PC-3 (cell line): Measurements from ENCODE around the gene TAS2R50. TPM values are rescaled to one million over a fixed set of nuclear protein-coding genes. Genes with fewer than 3 reads are reported as not detected.

Experiments used
- ATAC-seq: fragments of 200-7000 bp; cut with Tn5 transposase; 2 replicates; pipeline ENCODE4 v1.9.1; 2020; ENCODE audit warnings: mild to moderate bottlenecking, moderate library complexity
- BruUV-seq: library from RNA; stranded (reverse); fragments of 400-500 nt; replicated peaks from 2 replicates; lab custom pipeline; 2021; lab: Mats Ljungman, UMichigan
- CTCF ChIA-PET: fragments of 300-600 bp; sonication (Branson Sonifier 250); formaldehyde crosslinking; loops from one replicate; lab custom pipeline; 2022; ENCODE audit warnings: antibody characterized with exemption; lab: Charles Lee
- POLR2A ChIA-PET: fragments of 300-600 bp; sonication (Branson Sonifier 250); formaldehyde crosslinking; loops from one replicate; lab custom pipeline; 2022; ENCODE audit warnings: antibody characterized with exemption; ENCODE audit not compliant: unreplicated experiment; lab: Charles Lee
- DNase-seq: peaks from one replicate; pipeline ENCODE4 v3.0.0-alpha.2; 2015
- H2AFZ ChIP-seq: fragments of 300-600 bp; sonication (generic); 2 replicates; pipeline ENCODE4 v1.6.0; 2016; ENCODE audit warnings: antibody characterized with exemption, low read length
- H3F3A ChIP-seq: fragments of 300-600 bp; sonication (generic); one replicate; pipeline ENCODE4 v1.6.0; 2017; ENCODE audit warnings: antibody characterized with exemption, low read length, control low read depth, mild to moderate bottlenecking; ENCODE audit not compliant: unreplicated experiment
- H3K27ac ChIP-seq: fragments of 300-600 bp; sonication (generic); 2 replicates; pipeline ENCODE4 v1.5.1; 2016; ENCODE audit warnings: mild to moderate bottlenecking, low read length
- H3K27me3 ChIP-seq: fragments of 300-600 bp; sonication (generic); 2 replicates; pipeline ENCODE4 v1.6.1; 2016; ENCODE audit warnings: low read length, mixed read lengths
- H3K36me3 ChIP-seq: fragments of 300-600 bp; sonication (generic); 2 replicates; pipeline ENCODE4 v1.6.1; 2016; ENCODE audit warnings: low read depth, mixed run types, low read length, mixed read lengths
- H3K4me1 ChIP-seq: fragments of 300-600 bp; sonication (generic); 2 replicates; pipeline ENCODE4 v1.5.1; 2016; ENCODE audit warnings: low read length; ENCODE audit not compliant: insufficient read depth
- H3K4me2 ChIP-seq: fragments of 300-600 bp; sonication (generic); 2 replicates; pipeline ENCODE4 v1.6.0; 2016; ENCODE audit warnings: low read length
- H3K4me3 ChIP-seq: fragments of 300-600 bp; sonication (generic); 2 replicates; pipeline ENCODE4 v1.5.1; 2016; ENCODE audit warnings: mild to moderate bottlenecking, low read length, mixed read lengths
- H3K79me2 ChIP-seq: fragments of 300-600 bp; sonication (generic); 2 replicates; pipeline ENCODE4 v1.6.1; 2017; ENCODE audit warnings: low read length, mixed read lengths
- H3K9ac ChIP-seq: fragments of 300-600 bp; sonication (generic); 2 replicates; pipeline ENCODE4 v1.6.0; 2016; ENCODE audit warnings: mild to moderate bottlenecking, low read length
- H3K9me2 ChIP-seq: fragments of 300-600 bp; sonication (generic); replicated peaks from 2 replicates; pipeline ENCODE4 v1.6.1; 2016; ENCODE audit warnings: mixed run types, low read length, mixed read lengths
- H3K9me3 ChIP-seq: fragments of 300-600 bp; sonication (generic); 2 replicates; pipeline ENCODE4 v1.6.1; 2016; ENCODE audit warnings: low read length, mixed read lengths
- H4K20me1 ChIP-seq: fragments of 300-600 bp; sonication (generic); 2 replicates; pipeline ENCODE4 v1.6.1; 2016; ENCODE audit warnings: low read length, mixed read lengths
- EZH2 ChIP-seq: fragments of 300-600 bp; sonication (generic); IDR thresholded peaks from one replicate; pipeline ENCODE4 v1.6.1; 2017; ENCODE audit warnings: antibody characterized with exemption, mild to moderate bottlenecking, low read length; ENCODE audit not compliant: unreplicated experiment
- EZH2phosphoT487 ChIP-seq: fragments of 300-600 bp; sonication (generic); IDR thresholded peaks from 2 replicates; pipeline ENCODE4 v1.6.1; 2018; ENCODE audit warnings: mild to moderate bottlenecking, antibody characterized with exemption, low read length, borderline replicate concordance
- intact Hi-C: fragments of 100-400 bp; cut with micrococcal nuclease; formaldehyde crosslinking; loops from 2 replicates; pipeline ENCODE4 v1.9.0; 2023
- total RNA-seq: library from RNA; depleted of rRNA; stranded (reverse); fragments of >200 nt; gene quantifications from 2 replicates; pipeline ENCODE4 v1.2.3, GENCODE V29; 2014
- TF ChIP-seq, protein P1 (sequence below): fragments of 300-600 bp; sonication (generic); conservative IDR thresholded peaks from 2 replicates; pipeline ENCODE4 v1.5.1; 2017; ENCODE audit warnings: antibody characterized with exemption, low read depth, mild to moderate bottlenecking, low read length

The TAS2R50 gene
- total RNA-seq, 1 experiment from 2014 or later, result 0.29 TPM

DNA sequence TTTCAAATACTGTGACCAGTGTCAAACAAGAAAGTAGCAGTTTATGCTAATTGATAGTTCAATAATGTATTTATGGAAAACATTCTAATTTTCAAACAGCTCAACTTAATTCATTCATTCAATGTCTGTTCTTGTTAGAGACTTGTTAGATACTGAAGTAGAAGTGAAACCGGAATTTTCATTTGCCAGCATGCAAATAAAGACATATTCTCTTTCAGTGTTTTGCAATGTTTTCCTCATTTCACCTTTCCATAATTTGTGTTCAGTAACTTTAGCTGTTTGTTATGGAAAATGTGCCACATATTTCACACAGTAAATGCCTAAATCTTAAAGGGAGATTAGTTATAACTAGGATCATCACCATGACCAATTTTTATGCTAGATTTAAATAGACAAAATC lies 21.2 kb downstream of the TAS2R50 start:
- Histone ChIP-seq H4K20me1 (no peaks in the 10 kb centered on the region), H2AFZ (no peak overlapping the region), H3K27ac (no peak overlapping the region), H3K4me3 (no peak overlapping the region), H3K27me3 (no peaks in the 10 kb centered on the region), H3K79me2 (no peaks in the 10 kb centered on the region), H3K9me2 (no peaks in the 10 kb centered on the region), H3K9ac (no peak overlapping the region), H3K36me3 (no peaks in the 10 kb centered on the region), H3K4me2 (no peak overlapping the region), H3K4me1 (no peaks in the 10 kb centered on the region), H3F3A (no peaks in the 10 kb centered on the region), H3K9me3 (no peaks in the 10 kb centered on the region)
- ChIA-PET CTCF (no interaction called here), POLR2A (no interaction called here)
- BruUV-seq, result no TSS peak
- TF ChIP-seq, protein P1, sequence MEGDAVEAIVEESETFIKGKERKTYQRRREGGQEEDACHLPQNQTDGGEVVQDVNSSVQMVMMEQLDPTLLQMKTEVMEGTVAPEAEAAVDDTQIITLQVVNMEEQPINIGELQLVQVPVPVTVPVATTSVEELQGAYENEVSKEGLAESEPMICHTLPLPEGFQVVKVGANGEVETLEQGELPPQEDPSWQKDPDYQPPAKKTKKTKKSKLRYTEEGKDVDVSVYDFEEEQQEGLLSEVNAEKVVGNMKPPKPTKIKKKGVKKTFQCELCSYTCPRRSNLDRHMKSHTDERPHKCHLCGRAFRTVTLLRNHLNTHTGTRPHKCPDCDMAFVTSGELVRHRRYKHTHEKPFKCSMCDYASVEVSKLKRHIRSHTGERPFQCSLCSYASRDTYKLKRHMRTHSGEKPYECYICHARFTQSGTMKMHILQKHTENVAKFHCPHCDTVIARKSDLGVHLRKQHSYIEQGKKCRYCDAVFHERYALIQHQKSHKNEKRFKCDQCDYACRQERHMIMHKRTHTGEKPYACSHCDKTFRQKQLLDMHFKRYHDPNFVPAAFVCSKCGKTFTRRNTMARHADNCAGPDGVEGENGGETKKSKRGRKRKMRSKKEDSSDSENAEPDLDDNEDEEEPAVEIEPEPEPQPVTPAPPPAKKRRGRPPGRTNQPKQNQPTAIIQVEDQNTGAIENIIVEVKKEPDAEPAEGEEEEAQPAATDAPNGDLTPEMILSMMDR, result no peak
- TF ChIP-seq EZH2phosphoT487 (no peak), EZH2 (no peak)
- intact Hi-C loops, result no loop called here
- DNase-seq (no peak), ATAC-seq (no peak)

DNA sequence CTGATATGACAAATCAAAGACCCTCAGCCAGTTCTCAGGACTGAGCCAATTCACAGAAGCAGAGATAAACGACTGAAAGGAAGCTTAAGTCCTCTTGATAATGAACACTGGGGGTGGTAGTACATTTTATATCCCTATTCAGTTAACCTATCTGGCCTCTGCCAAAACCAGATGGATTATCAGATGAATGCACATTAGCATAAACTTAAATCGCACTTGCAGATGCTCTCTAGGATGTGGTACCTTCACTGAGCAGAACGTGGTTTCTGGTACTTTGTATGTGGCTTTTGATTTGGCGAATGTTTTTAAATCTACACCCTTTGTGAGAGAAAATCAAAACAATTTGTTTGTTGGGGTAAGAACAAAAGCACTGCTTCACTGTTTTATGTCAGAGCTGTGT lies 26.5 kb downstream of the TAS2R50 start:
- BruUV-seq, result no TSS peak
- POLR2A ChIA-PET, result no interaction called here
- CTCF ChIA-PET, result no interaction called here
- Histone ChIP-seq H3K9me3 (no peaks in the 10 kb centered on the region), H3K4me3 (no peak overlapping the region), H3K36me3 (no peaks in the 10 kb centered on the region), H3F3A (no peaks in the 10 kb centered on the region), H2AFZ (no peak overlapping the region), H3K4me2 (no peak overlapping the region), H3K27me3 (no peaks in the 10 kb centered on the region), H4K20me1 (no peaks in the 10 kb centered on the region), H3K79me2 (no peaks in the 10 kb centered on the region), H3K4me1 (no peaks in the 10 kb centered on the region), H3K9me2 (no peaks in the 10 kb centered on the region), H3K9ac (no peak overlapping the region), H3K27ac (no peak overlapping the region)
- no peak for TF ChIP-seq EZH2phosphoT487
- TF ChIP-seq, protein P1, result no peak
- no peak for TF ChIP-seq EZH2
- intact Hi-C loops, result no loop called here
- DNase-seq (no peak), ATAC-seq (no peak)

DNA sequence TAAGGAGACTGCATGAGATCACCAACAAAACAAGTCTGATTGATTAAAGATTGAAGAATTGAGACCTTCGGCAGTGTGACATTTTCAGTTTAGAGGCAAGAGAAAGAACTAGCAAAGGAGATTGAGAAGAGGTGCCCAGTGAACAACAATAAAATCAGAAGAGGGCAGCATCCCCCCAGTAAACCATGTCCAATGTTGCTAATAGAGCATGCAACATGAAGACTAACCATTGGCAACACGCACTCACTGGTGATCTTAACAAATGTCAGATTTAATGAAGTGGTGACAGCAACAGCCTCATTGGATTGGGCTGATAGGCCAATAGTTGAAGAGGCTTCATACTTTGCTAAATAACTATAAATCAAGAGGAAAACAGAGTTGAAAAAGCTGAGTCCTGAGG lies 26.9 kb downstream of the TAS2R50 start:
- Histone ChIP-seq H3K9me2 (no peaks in the 10 kb centered on the region), H3K9me3 (no peaks in the 10 kb centered on the region), H3F3A (no peaks in the 10 kb centered on the region), H3K4me3 (no peak overlapping the region), H3K4me2 (no peak overlapping the region), H3K36me3 (no peaks in the 10 kb centered on the region), H2AFZ (no peak overlapping the region), H3K4me1 (no peaks in the 10 kb centered on the region), H3K79me2 (no peaks in the 10 kb centered on the region), H4K20me1 (no peaks in the 10 kb centered on the region), H3K9ac (no peak overlapping the region), H3K27me3 (no peaks in the 10 kb centered on the region), H3K27ac (no peak overlapping the region)
- intact Hi-C loops, result no loop called here
- no TSS peak for BruUV-seq
- TF ChIP-seq EZH2phosphoT487, result no peak
- no peak for TF ChIP-seq EZH2
- TF ChIP-seq, protein P1, result no peak
- ChIA-PET POLR2A (no interaction called here), CTCF (no interaction called here)
- DNase-seq, result no peak
- no peak for ATAC-seq
